ENCODE data around the gene DIP2C.

DIP2C gene

GRCh38 chr10:497898-498451 is 191.5 kb downstream of the DIP2C start:
- Histone ChIP-seq H3K9me3 (no peaks in the 10 kb centered on the region), H3K27me3 (no peaks in the 10 kb centered on the region), H3K4me3 (no peak overlapping the region), H3K36me3 (no peaks in the 10 kb centered on the region), H3K27ac (no peak overlapping the region), H3K4me1 (peaks cover 0 to 35% (median 16%) of the 10 kb centered on the region in 4 donors)
- no peak for TF ChIP-seq CTCF (IDR thresholded peaks at IDR 0.05)
- intact Hi-C loops (cut with DNase I; ENCODE audit: low total_unique reads) = no loop called here
- peak in 1 of 2 donors; percentile 59 for DNase-seq

DNA sequence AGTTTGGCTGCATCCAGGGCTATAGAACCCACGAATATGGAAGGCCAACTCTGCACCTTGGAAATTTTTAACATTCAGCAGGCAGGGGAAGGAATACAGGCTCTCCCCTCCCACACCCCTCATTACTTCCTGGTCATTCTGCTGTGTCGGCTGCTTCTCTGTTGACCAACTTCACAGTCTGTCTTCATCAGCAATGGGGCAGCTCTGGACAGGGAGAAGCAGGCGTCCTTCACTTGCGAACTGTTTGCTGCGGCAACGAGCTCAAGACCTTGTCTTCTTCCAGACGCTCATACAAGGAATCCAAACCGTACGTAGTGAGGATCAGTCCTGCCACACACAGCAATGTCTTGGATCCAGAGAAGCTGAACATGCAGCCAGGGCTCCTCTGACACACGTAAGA is 192.2 kb downstream of the DIP2C start:
- no peaks in the 10 kb centered on the region for H3K9me3 ChIP-seq
- no peak for TF ChIP-seq CTCF (IDR thresholded peaks at IDR 0.05)
- no peaks in the 10 kb centered on the region for H3K36me3 ChIP-seq
- peaks cover 0 to 41% (median 18%) of the 10 kb centered on the region in 4 donors for H3K4me1 ChIP-seq
- H3K4me3 ChIP-seq = no peak overlapping the region
- DNase-seq = peak in 1 of 2 donors; percentile 41
- H3K27me3 ChIP-seq = no peaks in the 10 kb centered on the region
- H3K27ac ChIP-seq = no peak overlapping the region
- intact Hi-C loops (cut with DNase I; ENCODE audit: low total_unique reads) = no loop called here

- DNase-seq = peak in 1 of 2 donors; percentile 43
- intact Hi-C loops (cut with DNase I; ENCODE audit: low total_unique reads) = no loop called here
- TF ChIP-seq CTCF (IDR thresholded peaks at IDR 0.05) = no peak
Measured at GRCh38 chr10:494556-494955, 194.9 kb downstream of the DIP2C start.

GRCh38 chr10:494149-494542 is 195.3 kb downstream of the DIP2C start:
- no peak for TF ChIP-seq CTCF (IDR thresholded peaks at IDR 0.05)
- Histone ChIP-seq H3K27ac (no peak overlapping the region), H3K27me3 (no peaks in the 10 kb centered on the region), H3K4me3 (no peak overlapping the region), H3K36me3 (no peaks in the 10 kb centered on the region), H3K4me1 (peaks cover 0 to 39% (median 15%) of the 10 kb centered on the region in 4 donors), H3K9me3 (no peaks in the 10 kb centered on the region)
- DNase-seq = peak in 1 of 2 donors; percentile 15
- intact Hi-C loops (cut with DNase I; ENCODE audit: low total_unique reads) = no loop called here

More at GRCh38 chr10:494556-494955, 194.9 kb downstream of the DIP2C start:
- Histone ChIP-seq H3K4me1 (peaks cover 0 to 42% (median 15%) of the 10 kb centered on the region in 4 donors), H3K27me3 (no peaks in the 10 kb centered on the region), H3K27ac (no peak overlapping the region), H3K36me3 (no peaks in the 10 kb centered on the region), H3K9me3 (no peaks in the 10 kb centered on the region), H3K4me3 (no peak overlapping the region)

- H3K4me1 ChIP-seq = peaks cover 0 to 39% (median 15%) of the 10 kb centered on the region in 4 donors
- no peak for TF ChIP-seq CTCF (IDR thresholded peaks at IDR 0.05)
- H3K27ac ChIP-seq = no peak overlapping the region
- H3K9me3 ChIP-seq = no peaks in the 10 kb centered on the region
- no peaks in the 10 kb centered on the region for H3K27me3 ChIP-seq
- H3K4me3 ChIP-seq = no peak overlapping the region
- no peaks in the 10 kb centered on the region for H3K36me3 ChIP-seq
- peak in 1 of 2 donors; percentile 56 for DNase-seq
- intact Hi-C loops (cut with DNase I; ENCODE audit: low total_unique reads) = no loop called here
Measured at GRCh38 chr10:493391-494148, 195.9 kb downstream of the DIP2C start.
